Neural progenitor cell (in vitro differentiated cells): Measurements from ENCODE around the gene NRGN.

Experiments
- EZH2 ChIP-seq: fragments of 200-600 bp; sonication (generic); IDR thresholded peaks from 2 replicates; pipeline ENCODE4 v1.6.1; 2017; ENCODE audit warnings: antibody characterized with exemption, mild to moderate bottlenecking, moderate library complexity
- EZH2phosphoT487 ChIP-seq: fragments of 200-600 bp; sonication (generic); IDR thresholded peaks from 2 replicates; pipeline ENCODE4 v1.6.1; 2017; ENCODE audit warnings: antibody characterized with exemption

DNA sequence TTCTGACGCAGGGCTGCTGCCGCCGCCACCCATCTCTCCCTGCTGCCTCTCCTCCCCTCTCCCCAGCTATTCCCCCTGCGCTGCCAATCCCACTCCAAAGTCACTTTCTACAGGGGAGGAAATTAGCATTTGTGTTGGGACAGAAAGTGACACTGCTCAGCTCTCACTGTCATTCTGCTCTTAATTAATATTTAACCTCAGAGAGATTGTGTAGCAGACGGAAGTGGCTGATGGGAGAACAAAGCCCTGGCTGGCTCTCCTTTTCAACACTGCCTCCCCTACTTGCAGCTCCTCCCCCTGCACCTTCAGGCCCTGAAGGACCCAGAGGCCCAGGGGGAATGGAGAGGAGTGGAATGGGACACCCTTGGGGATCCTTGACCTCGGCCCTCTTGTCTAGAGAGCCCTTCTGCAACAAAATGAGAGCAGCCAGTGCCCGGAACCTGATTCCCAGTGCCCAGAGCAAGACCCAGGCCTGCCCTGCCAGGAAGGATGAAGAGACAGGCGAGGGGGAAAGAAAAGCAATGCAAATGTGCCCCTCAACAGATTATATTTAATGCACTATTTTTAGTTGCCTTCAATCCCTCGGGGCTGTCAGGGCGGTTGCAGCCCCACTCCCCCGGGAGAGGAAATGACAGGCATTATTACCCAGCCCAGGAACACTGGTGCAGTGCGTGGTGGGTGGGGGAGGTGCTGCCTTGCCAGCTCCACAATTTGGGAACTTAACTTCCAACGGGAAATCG lies 14.6 kb upstream of the NRGN start:
- TF ChIP-seq EZH2phosphoT487 (no peak), EZH2 (no peak)
